ENCODE results near the gene SCPEP1.

GRCh38 chr17:56985371-56986162 is 7.6 kb downstream of the SCPEP1 start:
- no peak for TF ChIP-seq POLR2A (IDR thresholded peaks at IDR 0.05)
- TF ChIP-seq, protein P1, sequence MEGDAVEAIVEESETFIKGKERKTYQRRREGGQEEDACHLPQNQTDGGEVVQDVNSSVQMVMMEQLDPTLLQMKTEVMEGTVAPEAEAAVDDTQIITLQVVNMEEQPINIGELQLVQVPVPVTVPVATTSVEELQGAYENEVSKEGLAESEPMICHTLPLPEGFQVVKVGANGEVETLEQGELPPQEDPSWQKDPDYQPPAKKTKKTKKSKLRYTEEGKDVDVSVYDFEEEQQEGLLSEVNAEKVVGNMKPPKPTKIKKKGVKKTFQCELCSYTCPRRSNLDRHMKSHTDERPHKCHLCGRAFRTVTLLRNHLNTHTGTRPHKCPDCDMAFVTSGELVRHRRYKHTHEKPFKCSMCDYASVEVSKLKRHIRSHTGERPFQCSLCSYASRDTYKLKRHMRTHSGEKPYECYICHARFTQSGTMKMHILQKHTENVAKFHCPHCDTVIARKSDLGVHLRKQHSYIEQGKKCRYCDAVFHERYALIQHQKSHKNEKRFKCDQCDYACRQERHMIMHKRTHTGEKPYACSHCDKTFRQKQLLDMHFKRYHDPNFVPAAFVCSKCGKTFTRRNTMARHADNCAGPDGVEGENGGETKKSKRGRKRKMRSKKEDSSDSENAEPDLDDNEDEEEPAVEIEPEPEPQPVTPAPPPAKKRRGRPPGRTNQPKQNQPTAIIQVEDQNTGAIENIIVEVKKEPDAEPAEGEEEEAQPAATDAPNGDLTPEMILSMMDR (IDR thresholded peaks at IDR 0.05), result no peak
